ENCODE measurements around the gene OTUD7B.
"Not testable (repeated sequence)": the region's sequence is repeated elsewhere in the genome, so short reads cannot be mapped to it uniquely, and the experiment has no call there.

Gene OTUD7B

DNA sequence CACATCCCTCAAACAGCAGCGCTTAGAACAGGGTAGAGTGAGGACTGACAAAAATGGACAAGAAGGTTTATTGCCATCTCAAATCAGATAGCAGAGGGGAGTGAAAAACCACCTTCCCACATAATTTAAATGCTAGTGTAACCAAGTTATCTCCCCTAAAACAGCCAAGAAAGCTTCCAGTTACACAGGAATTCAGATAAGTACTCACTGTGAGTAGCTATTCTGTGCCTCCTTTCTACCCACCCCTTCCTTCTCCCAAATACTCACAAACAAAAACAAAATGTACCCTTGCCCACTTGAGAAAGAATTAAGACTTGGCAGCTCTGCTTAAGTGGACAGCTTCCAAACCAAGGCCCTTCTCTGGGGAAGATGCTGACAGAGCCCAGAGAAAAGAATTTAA is 9.1 kb downstream of the OTUD7B start:
- DNase-seq: no peak

GRCh38 chr1:149997585-149998262 is 12.8 kb downstream of the OTUD7B start:
- DNase-seq: peak; percentile 74

GRCh38 chr1:149995927-149996326 is 14.6 kb downstream of the OTUD7B start:
- DNase-seq: no peak

DNA sequence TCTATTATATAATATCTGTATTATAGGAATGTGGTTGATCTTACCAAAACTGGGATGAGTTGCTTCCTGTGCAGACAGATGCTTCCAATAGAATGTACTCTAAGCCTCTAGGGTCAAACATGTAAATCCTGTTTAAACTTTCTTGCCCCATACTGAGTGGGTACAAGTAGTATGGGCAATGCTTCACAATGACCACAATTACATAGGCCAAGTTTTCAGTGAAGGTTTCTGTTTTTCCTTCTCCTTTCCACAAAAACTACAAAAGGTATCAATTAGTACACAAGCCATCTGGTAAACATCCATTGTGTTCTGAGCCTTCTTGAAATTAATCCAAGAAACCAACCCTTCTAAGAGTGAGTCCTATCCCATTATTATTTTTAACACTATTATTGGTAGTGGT is 16.8 kb downstream of the OTUD7B start:
- DNase-seq: no peak

DNA sequence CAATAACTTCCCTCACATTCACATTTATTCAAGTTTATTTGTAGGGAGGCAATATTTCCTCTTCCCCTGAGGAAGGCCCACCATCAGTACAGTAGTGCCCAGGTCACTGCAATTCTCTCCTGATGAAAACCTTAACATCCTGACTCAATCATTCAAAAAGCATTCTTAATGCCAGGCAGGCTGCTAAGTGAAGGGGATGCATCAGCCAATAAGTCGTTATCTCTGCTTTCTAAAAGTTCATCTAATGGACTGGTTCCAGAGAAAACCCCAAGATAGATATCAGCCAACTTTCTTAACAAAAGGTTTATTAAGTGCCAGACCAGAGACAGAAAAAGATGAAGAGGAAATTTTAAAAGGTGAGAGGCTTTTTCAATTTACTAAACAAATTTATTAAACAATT is 17.3 kb downstream of the OTUD7B start:
- no peak for DNase-seq

- DNase-seq: no peak
Observed at GRCh38 chr1:149987297-149987595, 23.3 kb downstream of the OTUD7B start.

GRCh38 chr1:149986486-149987296 is 23.8 kb downstream of the OTUD7B start:
- DNase-seq: no peak

- no peak for DNase-seq
Observed at GRCh38 chr1:149979972-149980540, 30.5 kb downstream of the OTUD7B start.

DNA sequence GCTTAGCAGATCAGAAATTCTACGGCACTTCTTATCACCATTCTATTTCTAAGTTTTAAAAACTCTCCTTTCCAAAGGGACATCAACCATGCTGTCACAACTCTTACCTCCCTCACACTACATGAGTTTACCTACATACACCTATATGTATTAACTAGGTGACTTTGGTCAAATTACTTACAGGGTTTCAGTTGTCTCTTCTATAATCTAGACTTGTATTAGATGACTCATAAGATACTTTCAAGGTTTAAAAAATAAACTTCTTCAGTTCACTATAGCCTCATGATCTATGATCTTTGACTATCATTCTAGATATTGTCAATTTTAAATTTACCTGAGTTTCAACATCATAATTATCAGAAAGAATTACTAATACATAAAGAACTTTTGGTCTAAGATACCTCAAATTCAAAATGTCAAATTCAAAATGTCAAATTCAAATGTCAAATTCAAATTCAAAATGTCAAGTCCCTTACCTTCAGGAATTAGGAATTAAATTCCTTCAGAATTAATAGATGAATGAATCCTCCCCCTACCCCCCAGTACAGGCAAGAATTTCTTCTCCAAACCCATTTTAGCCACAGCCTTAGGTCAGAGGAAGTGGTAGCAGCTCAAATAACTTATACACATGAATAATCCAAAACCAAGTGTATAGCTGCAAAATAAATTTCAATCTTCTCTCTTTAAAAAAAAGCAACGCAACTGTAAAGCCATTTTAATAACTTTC is 31.1 kb downstream of the OTUD7B start:
- no peak for DNase-seq

GRCh38 chr1:149978547-149979023 is 31.9 kb downstream of the OTUD7B start:
- no peak for DNase-seq

GRCh38 chr1:149977345-149977744 is 33.2 kb downstream of the OTUD7B start:
- DNase-seq: no peak

DNA sequence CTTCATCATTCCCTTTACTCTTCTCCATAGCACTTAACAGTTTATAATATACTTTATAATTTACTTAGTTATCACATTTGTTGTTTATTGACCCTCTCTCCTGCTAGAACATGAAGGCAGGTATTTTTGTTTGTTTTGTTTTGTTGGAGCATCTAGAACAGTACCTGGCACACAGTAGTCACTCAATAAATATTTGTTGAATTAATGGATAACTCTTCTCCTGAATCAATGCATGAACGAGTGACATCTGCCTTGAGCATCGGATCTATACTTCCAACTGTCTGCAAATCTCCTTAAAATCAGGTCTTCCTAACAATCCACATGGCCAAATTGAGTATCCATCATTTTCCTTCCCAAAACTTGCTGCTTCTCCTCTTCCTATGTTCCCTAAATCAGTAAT is 38.0 kb downstream of the OTUD7B start:
- no peak for DNase-seq

DNA sequence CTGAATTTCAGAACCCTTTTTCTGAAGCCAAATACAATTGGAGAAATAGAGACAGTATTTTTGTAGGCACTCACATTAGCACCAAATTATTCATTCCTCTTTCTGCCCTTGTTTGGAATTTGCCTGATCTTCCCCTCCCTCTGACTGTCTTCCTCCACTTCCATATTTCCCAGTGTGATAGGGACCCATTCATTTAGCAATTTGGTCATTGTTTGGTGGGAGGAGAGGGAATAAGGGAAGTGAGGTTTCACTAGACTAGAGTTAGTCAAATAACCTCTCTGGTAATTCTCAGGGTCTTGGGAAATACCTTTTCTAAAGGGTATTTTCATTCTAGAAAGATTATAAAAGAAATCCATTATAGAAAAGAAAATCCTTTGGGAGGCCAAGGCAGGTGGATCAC is 42.9 kb downstream of the OTUD7B start:
- DNase-seq: no peak

DNA sequence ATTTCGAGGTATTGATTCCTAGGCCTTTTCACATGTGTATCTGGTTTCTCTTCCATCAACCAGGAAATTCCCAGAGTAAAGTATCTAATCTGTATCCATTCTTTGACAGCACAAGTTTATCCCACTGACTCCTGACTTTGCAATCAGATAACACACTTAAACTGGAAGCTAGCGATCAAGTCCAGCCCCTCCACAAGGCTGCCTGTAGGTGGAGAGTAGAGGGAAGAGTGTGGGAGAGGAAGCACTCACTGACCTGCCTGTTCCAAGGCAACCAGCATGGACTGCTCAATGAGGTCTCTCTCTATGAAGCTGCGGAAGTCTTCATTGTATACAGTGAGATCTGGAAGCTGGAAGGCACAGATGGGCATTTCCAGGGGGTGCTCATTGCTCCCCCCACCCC is 43.5 kb downstream of the OTUD7B start:
- DNase-seq: no peak

- no peak for DNase-seq
Observed at GRCh38 chr1:149966405-149966804, 44.1 kb downstream of the OTUD7B start.

DNA sequence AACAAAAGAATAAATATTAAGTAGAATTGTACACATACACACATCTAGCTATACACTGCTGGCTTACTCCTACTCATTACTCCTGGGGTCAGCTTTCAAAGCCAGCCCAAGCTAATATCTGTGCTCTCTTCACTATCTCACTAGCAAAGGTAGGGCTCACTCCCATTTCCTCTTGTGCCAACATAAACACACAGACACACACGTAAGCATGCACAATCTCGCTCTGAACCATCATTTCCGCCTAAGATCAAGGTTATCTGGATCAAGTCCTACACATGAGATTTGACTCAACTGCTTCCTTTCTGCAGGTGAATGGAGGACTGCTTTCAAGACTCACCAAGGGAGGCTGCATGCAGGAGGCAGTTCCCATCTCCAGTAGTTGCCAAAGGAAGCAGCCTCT is 45.1 kb downstream of the OTUD7B start:
- DNase-seq: no peak

DNA sequence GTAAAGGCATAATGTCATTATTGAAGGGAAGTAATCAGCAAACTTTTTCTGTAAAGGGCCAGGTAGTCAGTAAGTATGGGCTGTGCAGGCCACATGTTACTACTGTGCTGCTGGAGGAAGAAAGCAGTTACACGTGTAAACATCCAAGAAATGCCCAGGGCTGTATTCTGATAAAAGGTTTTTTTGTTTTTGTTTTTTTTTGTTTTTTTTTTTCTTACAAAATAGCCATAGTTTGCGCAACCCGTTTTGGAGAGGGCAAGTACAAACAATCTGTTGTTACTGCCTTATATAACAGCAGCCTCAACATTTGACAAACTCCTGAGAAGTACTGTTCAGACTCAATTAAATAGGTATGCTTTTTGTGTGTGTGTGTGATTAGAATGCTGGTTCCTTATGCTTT is 47.2 kb downstream of the OTUD7B start:
- DNase-seq: no peak

GRCh38 chr1:149962736-149963135 is 47.8 kb downstream of the OTUD7B start:
- DNase-seq: no peak

GRCh38 chr1:149962039-149962647 is 48.4 kb downstream of the OTUD7B start:
- peak; percentile 78 for DNase-seq

DNA sequence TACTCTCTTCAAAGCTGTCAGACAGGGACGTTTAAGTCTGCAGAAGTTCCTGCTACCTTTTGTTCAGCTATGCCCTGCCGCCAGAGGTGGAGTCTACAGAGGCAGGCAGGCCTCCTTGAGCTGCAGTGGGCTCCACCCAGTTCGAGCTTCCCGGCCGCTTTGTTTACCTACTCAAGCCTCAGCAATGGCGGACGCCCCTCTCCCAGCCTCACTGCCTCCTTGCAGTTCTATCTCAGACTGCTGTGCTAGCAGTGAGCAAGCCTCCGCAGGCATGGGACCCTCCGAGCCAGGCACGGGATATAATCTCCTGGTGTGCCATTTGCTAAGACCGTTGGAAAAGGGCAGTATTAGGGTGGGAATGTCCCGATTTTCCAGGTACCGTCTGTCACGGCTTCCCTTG is 53.0 kb downstream of the OTUD7B start:
- DNase-seq: not testable (repeated sequence)

DNA sequence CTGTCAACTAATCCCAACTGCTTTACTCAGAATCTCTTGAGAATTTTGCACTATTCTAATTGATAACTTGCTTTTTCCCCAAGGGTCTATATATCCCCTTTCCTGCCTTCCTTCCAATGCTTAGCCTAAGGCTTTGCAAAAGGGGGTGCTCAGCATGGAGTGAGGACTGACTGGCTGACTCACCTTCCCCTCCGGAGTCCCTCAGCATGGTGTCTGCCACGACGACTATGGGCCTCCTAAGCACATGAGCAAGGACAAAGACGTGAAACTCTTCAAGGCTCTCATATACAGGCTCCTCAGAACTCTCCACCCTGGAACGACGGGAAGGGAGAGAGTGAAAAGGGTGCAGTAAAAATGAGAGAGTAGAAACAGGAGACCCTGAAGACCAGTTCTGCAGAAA is 60.6 kb downstream of the OTUD7B start:
- no peak for DNase-seq

GRCh38 chr1:149945206-149945605 is 65.3 kb downstream of the OTUD7B start:
- DNase-seq: no peak

- no peak for DNase-seq
Observed at GRCh38 chr1:149942885-149943284, 67.6 kb downstream of the OTUD7B start.
